Inferior parietal cortex (tissue), 1 donor: ENCODE data around the gene CRADD.

Experiments
- DNase-seq: peaks from one replicate; pipeline ENCODE4 v3.0.0-alpha.2; 2016; ENCODE audit errors: extremely low spot score

CRADD gene

DNA sequence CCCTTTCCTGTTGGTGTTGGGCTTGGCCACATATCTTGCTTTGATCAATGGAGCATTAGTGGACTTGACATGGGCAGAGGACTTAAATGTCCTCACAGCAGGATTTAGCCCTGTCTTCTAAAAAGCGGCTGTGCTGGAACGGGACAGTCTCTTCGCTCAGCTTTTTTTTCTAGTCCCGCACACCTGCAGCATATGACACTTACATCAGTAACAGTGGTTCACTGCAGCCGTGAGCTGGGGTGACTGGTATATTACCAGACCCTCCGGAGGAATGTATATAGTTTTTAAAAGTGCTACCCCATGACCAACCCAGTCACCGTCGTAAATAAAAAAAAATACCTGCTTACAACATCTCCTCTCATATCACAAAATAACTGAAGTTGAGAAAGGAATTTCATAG, 164.5 kb downstream of the CRADD start:
- DNase-seq, result no peak

GRCh38 chr12:93844164-93844784, 167.1 kb downstream of the CRADD start:
- no peak for DNase-seq

DNA sequence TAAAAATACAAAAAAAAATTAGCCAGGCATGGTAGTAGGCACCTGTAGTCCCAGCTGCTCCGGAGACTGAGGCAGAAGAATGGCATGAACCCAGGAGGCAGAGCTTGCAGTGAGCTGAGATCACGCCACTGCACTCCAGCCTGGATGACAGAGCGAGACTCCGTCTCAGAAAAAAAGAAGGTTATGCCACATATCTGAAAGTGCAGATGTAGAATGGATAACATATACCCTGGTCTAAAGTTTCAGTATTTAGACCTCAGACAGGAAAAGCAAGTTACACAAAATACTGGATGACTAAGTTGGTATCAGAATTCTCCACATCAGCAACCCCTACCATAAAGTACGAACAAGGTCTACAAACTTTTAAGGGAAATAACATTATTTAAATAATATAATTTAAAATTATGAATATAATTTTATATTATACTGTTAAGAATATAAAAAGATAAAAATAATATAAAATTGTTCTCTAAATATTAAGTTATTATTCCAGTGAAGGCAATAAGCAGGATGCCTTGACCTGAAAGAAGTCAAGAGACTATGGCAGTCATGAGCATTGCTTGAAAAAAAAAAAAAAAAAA, 169.9 kb downstream of the CRADD start:
- DNase-seq, result no peak

DNA sequence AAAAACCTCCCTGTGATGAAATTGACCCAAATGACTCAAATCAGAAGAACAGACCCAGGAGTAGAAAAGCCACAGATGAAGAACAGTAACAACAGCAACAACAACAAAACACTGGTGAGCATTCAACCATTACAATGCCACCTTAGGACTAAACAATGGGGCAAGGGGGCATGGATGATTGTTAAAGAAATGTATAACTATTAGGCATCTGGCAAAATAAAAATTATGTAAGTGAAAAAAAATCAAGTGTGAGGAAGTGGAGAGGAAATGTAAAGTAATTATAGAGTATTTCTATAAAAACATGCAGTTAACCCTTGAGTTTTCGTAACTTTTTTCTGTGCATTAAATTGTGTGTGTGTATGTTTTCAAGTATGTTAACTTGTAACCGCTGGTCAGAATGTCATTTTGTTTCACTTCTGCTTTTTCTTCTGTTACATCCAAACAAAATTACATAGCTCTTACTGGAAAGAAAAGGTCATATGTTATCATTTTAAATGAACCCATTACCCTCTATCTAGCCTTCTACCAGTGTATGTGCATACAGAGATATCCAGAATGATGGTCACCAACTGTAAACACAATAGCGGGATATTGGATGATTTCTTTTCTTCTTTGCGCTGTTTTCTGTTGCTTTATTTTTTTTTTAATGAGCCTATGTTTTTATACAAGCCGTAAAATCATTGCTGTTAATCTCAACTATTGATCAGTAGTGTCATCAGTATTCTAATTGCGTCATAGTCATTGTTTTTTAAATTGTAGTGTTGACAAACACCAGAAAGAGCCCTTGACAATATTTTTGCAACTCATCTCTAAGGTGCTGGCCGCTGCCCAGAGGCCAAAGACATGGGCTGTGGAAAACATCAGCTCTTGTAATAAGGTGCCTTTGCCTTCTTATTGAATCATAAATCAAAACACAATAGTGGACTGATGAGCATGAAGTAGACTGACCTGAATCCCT, 170.6 kb downstream of the CRADD start:
- no peak for DNase-seq

- no peak for DNase-seq
Measured at GRCh38 chr12:93848523-93849101, 171.4 kb downstream of the CRADD start.

- DNase-seq, result no peak
Measured at GRCh38 chr12:93849946-93850345, 172.8 kb downstream of the CRADD start.

- DNase-seq, result no peak
Measured at GRCh38 chr12:93850481-93851256, 173.5 kb downstream of the CRADD start.

DNA sequence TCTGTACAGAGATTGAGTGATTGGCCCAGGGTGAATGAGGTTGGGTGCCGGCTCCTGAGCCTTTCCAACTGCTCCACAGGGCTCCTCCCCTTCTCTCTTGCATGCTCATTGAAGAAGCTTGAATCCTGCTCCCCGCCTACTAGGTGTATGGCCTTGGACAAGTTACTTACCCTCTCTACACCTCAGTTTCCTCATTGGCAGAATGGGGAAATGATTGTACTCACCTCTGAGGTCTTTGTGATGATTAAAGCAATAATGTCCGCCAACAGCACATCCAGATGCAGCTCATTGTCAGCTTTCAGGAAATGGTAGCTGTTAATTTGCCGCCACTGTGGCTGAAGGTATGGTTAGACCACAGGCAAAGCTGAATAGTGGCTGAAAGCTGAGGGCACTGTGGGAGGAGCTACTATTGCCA, 174.1 kb downstream of the CRADD start:
- DNase-seq, result no peak

GRCh38 chr12:93852173-93852591, 175.0 kb downstream of the CRADD start:
- no peak for DNase-seq

DNA sequence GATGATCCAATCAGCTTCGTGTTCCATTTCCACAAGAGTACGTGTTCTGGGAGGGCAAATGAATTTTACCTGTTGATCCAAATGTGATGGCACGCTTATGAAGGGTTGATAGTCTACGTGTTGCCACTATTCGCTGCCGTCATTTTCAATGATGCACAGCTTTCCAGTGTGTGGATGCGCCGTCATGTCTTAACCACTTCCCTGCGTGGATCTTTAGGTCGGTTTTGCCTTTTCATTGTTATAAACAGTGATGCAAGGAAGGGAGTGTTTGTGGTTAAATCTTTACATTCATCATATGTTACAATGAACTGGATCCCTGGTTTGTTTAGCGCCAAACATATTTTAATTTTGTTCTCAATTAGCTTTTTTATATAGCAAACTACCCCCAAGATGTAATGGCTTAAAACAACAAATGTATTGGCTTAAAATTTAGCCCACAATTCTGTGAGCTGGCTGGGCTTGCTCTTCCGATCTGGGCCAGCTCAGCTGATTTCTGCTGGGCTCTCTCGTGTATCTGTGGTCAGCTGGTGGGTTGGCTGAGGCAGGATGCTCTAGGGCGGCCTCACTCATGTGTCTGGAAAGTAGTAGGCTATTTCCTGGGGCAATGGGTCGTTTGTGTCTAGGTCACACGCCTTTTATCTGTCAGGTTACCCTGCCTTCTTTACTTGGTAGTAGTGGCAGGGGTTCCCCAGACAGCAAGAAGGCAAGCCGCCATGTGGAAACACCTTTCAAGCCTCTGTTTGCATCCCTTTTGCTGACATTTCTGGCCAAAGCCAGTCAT, 176.7 kb downstream of the CRADD start:
- no peak for DNase-seq

DNA sequence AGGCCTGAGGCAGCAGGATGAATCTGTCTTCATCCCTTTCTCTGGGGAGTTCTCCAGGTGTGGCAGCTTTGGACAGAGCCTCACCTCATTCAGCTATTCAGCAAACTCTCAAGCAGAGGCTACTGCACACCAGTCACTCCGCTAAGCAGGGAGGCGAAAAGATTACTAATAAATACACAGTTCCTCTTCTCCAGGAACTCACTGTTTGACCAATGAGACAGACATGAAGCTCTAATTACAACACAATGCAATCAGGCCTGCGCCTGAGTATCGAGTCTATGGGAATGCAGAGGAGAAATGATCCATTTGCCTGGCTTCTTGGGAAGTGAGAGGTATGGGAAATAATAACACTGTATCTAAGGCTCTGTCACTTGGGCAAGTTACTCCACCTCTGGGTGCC, 178.1 kb downstream of the CRADD start:
- DNase-seq, result no peak

- no peak for DNase-seq
Measured at GRCh38 chr12:93856611-93857010, 179.4 kb downstream of the CRADD start.

DNA sequence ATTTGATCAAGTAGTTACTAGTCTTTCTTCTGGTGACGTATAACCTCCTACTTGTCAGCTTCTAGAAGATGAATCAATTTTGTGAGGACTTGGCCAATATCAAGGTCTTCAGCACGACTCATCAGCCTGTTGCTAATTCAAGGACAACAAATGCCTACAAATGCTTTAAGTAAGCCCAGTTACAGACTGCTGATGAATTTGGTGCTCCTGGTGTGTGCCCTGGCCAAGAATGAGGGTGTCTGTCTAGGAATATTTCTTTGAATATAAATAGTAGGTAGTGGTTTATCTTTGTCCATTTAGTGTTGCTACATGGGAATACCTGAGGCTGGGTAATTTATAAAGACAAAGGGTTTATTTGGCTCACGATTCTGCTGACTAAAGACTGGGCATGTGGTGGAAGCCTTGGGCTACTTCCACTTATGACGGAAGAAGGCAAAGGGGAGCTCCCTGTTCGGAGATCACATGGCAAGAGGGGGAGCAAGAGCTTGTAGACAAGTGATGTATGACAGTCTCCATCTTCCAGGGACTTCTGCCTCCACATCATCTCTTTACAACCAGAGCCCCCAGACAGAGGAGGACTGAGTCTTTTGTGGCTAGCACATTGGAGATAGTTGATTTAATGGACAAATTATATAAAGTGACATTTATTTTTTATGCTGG, 180.2 kb downstream of the CRADD start:
- no peak for DNase-seq

GRCh38 chr12:93857991-93858447, 180.8 kb downstream of the CRADD start:
- no peak for DNase-seq

GRCh38 chr12:93860668-93861373, 183.6 kb downstream of the CRADD start:
- no peak for DNase-seq

DNA sequence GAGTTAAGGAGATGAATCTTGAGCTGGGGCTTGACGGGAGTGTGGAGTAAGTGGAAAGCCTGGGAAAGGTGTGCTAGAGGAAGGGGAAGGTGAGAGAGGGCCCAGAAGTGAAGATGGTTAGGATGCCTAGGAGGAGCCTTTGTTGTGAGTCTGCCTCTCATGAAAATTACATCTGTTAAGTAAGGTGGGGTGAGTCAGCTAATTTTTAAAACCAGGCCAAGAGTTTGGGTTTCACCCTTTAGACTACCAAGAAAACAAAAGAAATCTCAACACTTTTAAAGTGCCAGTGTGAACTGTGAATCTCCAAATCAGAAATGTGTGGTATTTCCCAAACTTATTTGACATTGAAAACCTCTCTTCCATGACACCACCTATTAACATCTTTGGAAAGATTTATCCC, 185.2 kb downstream of the CRADD start:
- no peak for DNase-seq

GRCh38 chr12:93865751-93866150, 188.6 kb downstream of the CRADD start:
- DNase-seq, result no peak

DNA sequence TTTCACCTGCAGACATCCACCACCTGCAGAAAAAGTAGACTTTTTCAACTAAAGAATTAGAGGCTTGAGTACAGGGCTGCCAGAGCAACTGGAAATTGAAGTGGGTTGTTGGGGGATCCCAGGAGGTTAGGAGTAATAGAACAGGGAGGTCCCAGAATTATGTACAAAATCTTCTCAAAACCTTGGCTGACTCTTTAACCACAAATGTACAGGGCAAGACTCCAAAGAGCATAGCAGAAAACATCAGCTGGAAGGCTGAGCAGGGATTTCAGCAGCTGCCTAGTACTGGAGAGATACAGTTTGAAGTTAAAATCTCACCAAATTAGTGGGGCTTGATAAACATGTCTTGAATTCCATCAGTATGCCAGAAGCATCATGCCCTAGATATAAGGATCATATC, 191.6 kb downstream of the CRADD start:
- no peak for DNase-seq

GRCh38 chr12:93870020-93870795, 193.0 kb downstream of the CRADD start:
- no peak for DNase-seq
